Measurements from ENCODE around the gene ABHD2. TPM values are rescaled to one million over a fixed set of nuclear protein-coding genes. Genes with fewer than 3 reads are reported as not detected.

The ABHD2 gene
- total RNA-seq, 6 donors from 2014 or later = 84.1 to 230 (median 174) TPM

- 63 to 86% methylated on average over 1 of the region's 1 CpG for WGBS, 2 donors
- TF ChIP-seq POLR2AphosphoS5 (IDR thresholded peaks at IDR 0.05) (no peak), EP300 (IDR thresholded peaks at IDR 0.05) (no peak), CTCF (IDR thresholded peaks at IDR 0.05) (no peak), POLR2A (IDR thresholded peaks at IDR 0.05) (no peak)
- no peaks in the 10 kb centered on the region for H3K27me3 ChIP-seq
- ATAC-seq (ENCODE audit: low FRiP score in 2 of 2) (no peak), DNase-seq (peak in 1 of 2 donors; percentile 22)
- no peak overlapping the region for H3K4me3 ChIP-seq
- H3K9me3 ChIP-seq = no peaks in the 10 kb centered on the region
- H3K4me1 ChIP-seq = peaks cover 40 to 73% (median 62%) of the 10 kb centered on the region in 4 donors
- peak overlapping the region in 2 of 4 donors; percentile 26 to 58 for H3K27ac ChIP-seq
- no peaks in the 10 kb centered on the region for H3K36me3 ChIP-seq
These were observed 10.0 kb downstream of the ABHD2 start for GRCh38 chr15:89098281-89098680.

- 95 to 100% methylated on average over 3 of the region's 3 CpGs for WGBS, 2 donors
- DNase-seq = no peak
- TF ChIP-seq CTCF (IDR thresholded peaks at IDR 0.05) (no peak), POLR2AphosphoS5 (IDR thresholded peaks at IDR 0.05) (no peak), POLR2A (IDR thresholded peaks at IDR 0.05) (no peak), EP300 (IDR thresholded peaks at IDR 0.05) (no peak)
- H3K27me3 ChIP-seq = no peaks in the 10 kb centered on the region
- H3K27ac ChIP-seq = peak overlapping the region in 1 of 4 donors; percentile 67
- H3K36me3 ChIP-seq = no peaks in the 10 kb centered on the region
- H3K4me1 ChIP-seq = peaks cover 38 to 67% (median 59%) of the 10 kb centered on the region in 4 donors
- no peak overlapping the region for H3K4me3 ChIP-seq
- ATAC-seq (ENCODE audit: low FRiP score in 2 of 2) = no peak
- H3K9me3 ChIP-seq = no peaks in the 10 kb centered on the region
These were observed 11.7 kb downstream of the ABHD2 start for GRCh38 chr15:89099968-89100367.

- Histone ChIP-seq H3K4me1 (peaks cover 49 to 68% (median 56%) of the 10 kb centered on the region in 4 donors), H3K36me3 (peaks cover 0 to 4% (median 1%) of the 10 kb centered on the region in 4 donors)
These were observed 13.3 kb downstream of the ABHD2 start for GRCh38 chr15:89101302-89102193.

GRCh38 chr15:89103481-89104171, 15.4 kb downstream of the ABHD2 start:
- H3K4me1 ChIP-seq = peaks cover 38 to 65% (median 53%) of the 10 kb centered on the region in 4 donors
- H3K27ac ChIP-seq = peak overlapping the region; percentile 53 to 75 (median 64)
- H3K27me3 ChIP-seq = no peaks in the 10 kb centered on the region
- WGBS, 2 donors = 88 to 90% methylated on average over 4 to 5 of the region's 5 CpGs
- no peak for ATAC-seq (ENCODE audit: low FRiP score in 2 of 2)
- TF ChIP-seq EP300 (IDR thresholded peaks at IDR 0.05) (no peak), CTCF (IDR thresholded peaks at IDR 0.05) (no peak), POLR2AphosphoS5 (IDR thresholded peaks at IDR 0.05) (no peak), POLR2A (IDR thresholded peaks at IDR 0.05) (no peak)
- no peak overlapping the region for H3K4me3 ChIP-seq
- DNase-seq = no peak
- H3K9me3 ChIP-seq = no peaks in the 10 kb centered on the region
- H3K36me3 ChIP-seq = peaks cover 0 to 4% (median 1%) of the 10 kb centered on the region in 4 donors

More at GRCh38 chr15:89101302-89102193, 13.3 kb downstream of the ABHD2 start:
- peak overlapping the region; percentile 63 to 72 (median 68) for H3K27ac ChIP-seq
- TF ChIP-seq POLR2AphosphoS5 (IDR thresholded peaks at IDR 0.05) (peak; percentile 64 to 78), EP300 (IDR thresholded peaks at IDR 0.05) (peak in 1 of 4 donors; percentile 70), CTCF (IDR thresholded peaks at IDR 0.05) (no peak), POLR2A (IDR thresholded peaks at IDR 0.05) (no peak)
- ATAC-seq (ENCODE audit: low FRiP score in 2 of 2) (peak; percentile 92 to 95), DNase-seq (peak in 1 of 2 donors; percentile 83)
- WGBS, 2 donors = 57 to 66% methylated on average over 8 of the region's 8 CpGs
- no peaks in the 10 kb centered on the region for H3K9me3 ChIP-seq
- H3K4me3 ChIP-seq = no peak overlapping the region
- H3K27me3 ChIP-seq = no peaks in the 10 kb centered on the region

All from upper lobe of left lung (tissue), 6 donors.